D341Med (cell line): ENCODE results near the gene ASB8.

Source experiments
- DNase-seq: peaks from one replicate; pipeline ENCODE4 v3.0.0; 2012; ENCODE audit warnings: low spot score

The ASB8 gene

GRCh38 chr12:48105867-48106680, 51.2 kb downstream of the ASB8 start, which contains the start of gene SENP1:
SENP1 (minus strand) TSS chr12:48106079; CDS start chr12:48101472, 4,607 bp downstream.
- peak; percentile 90 for DNase-seq

- no peak for DNase-seq
Observed at GRCh38 chr12:48105321-48105866, 51.9 kb downstream of the ASB8 start.

- DNase-seq = no peak
Observed at GRCh38 chr12:48104531-48104930, 52.8 kb downstream of the ASB8 start.
